Caco-2 (cell line): ENCODE results near the gene TM9SF3. TPM values are rescaled to one million over a fixed set of nuclear protein-coding genes. Genes with fewer than 3 reads are reported as not detected.
"Not testable (repeated sequence)": the region's sequence is repeated elsewhere in the genome, so short reads cannot be mapped to it uniquely, and the experiment has no call there.

Source experiments
- BruUV-seq: library from RNA; stranded (reverse); fragments of 400-500 nt; replicated peaks from 2 replicates; lab custom pipeline; 2021; lab: Mats Ljungman, UMichigan
- CTCF ChIA-PET: fragments of 300-600 bp; sonication (Branson Sonifier 250); formaldehyde crosslinking; loops from one replicate; lab custom pipeline; 2022; ENCODE audit warnings: antibody characterized with exemption; lab: Charles Lee
- POLR2A ChIA-PET: fragments of 300-600 bp; sonication (Branson Sonifier 250); formaldehyde crosslinking; loops from one replicate; lab custom pipeline; 2022; ENCODE audit warnings: antibody characterized with exemption; lab: Charles Lee
- DNase-seq, 2 experiments: peaks; one replicate each; pipeline versions ENCODE4 v3.0.0 to v3.0.0-alpha.2; 2020 to 2022
- H3K27me3 ChIP-seq: replicated peaks from 2 replicates; pipeline ENCODE4 v1.6.0; 2011; ENCODE audit warnings: low read length; ENCODE audit not compliant: control insufficient read depth, insufficient read depth
- H3K36me3 ChIP-seq: 2 replicates; pipeline ENCODE4 v1.5.1; 2011; ENCODE audit warnings: low read length; ENCODE audit not compliant: control insufficient read depth, insufficient read depth
- H3K4me1 ChIP-seq: fragments of 250-450 bp; sonication (Bioruptor Pico); 2 replicates; pipeline ENCODE4 v1.5.1; 2020; ENCODE audit warnings: mild to moderate bottlenecking
- H3K4me3 ChIP-seq: 2 replicates; pipeline ENCODE4 v1.5.1; 2011; ENCODE audit warnings: low read depth, mild to moderate bottlenecking, control low read depth, low read length
- H3K9me3 ChIP-seq: fragments of 250-450 bp; sonication (Bioruptor Pico); 2 replicates; pipeline ENCODE4 v1.5.1; 2020; ENCODE audit warnings: mild to moderate bottlenecking, moderate library complexity
- H3K27ac Mint-ChIP-seq: one replicate; pipeline ENCODE4 v1.8.0; 2022; ENCODE audit warnings: mixed read lengths; ENCODE audit not compliant: unreplicated experiment
- H3K27me3 Mint-ChIP-seq: one replicate; pipeline ENCODE4 v1.8.0; 2022; ENCODE audit warnings: mixed read lengths; ENCODE audit not compliant: insufficient read depth, unreplicated experiment
- H3K36me3 Mint-ChIP-seq: one replicate; pipeline ENCODE4 v1.8.0; 2022; ENCODE audit warnings: mild to moderate bottlenecking, mixed read lengths; ENCODE audit not compliant: insufficient read depth, unreplicated experiment
- H3K4me1 Mint-ChIP-seq: one replicate; pipeline ENCODE4 v1.8.0; 2022; ENCODE audit warnings: low read depth, mixed read lengths; ENCODE audit not compliant: unreplicated experiment
- H3K4me3 Mint-ChIP-seq: one replicate; pipeline ENCODE4 v1.8.0; 2022; ENCODE audit warnings: mild to moderate bottlenecking, moderate library complexity, mixed read lengths; ENCODE audit not compliant: unreplicated experiment
- H3K9me3 Mint-ChIP-seq: one replicate; pipeline ENCODE4 v1.8.0; 2022; ENCODE audit warnings: mixed read lengths; ENCODE audit not compliant: unreplicated experiment
- CTCF ChIP-seq, 2 experiments: fragments of 200-600 bp in 1 of 2; IDR thresholded peaks; 1 replicate in 1 of 2; 2 replicates in 1 of 2; pipeline versions ENCODE4 v1.5.1 to v1.8.0; 2011 to 2022; ENCODE audit warnings: antibody characterized with exemption in 1 of 2, control low read depth in 1 of 2, inconsistent platforms in 1 of 2, low read depth in 1 of 2, low read length in 1 of 2, mild to moderate bottlenecking in 1 of 2, moderate library complexity in 1 of 2; ENCODE audit not compliant: insufficient read depth in 1 of 2, severe bottlenecking in 1 of 2, unreplicated experiment in 1 of 2
- intact Hi-C: fragments of 100-400 bp; cut with micrococcal nuclease; formaldehyde crosslinking; loops from one replicate; pipeline ENCODE4 v1.10.0; 2022; ENCODE audit not compliant: unreplicated experiment
- total RNA-seq: library from RNA; stranded (reverse); gene quantifications from 2 replicates; pipeline ENCODE4 v1.2.3, GENCODE V29; 2022

Gene TM9SF3
- total RNA-seq, 1 experiment from 2014 or later, result 176 TPM

DNA sequence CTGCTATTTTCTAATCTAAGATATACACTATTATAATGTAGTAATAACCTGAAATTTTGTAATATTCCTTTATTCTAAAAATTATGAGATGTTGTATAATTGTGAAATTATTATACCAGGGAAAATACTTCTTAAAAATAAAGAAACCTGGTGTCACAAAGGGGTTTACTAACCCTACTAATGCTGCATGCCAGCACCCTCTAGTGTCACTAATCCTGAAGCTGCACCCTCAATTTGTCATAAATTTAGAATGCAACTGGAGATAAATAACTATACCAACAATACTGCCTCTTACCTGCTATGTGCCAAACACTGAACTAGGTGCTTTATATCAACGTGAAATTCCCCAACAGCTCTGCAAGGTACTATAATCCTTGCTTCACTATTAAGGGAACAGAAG lies 30.8 kb downstream of the TM9SF3 start:
- Mint-ChIP-seq H3K27me3 (no peaks in the 10 kb centered on the region), H3K9me3 (no peaks in the 10 kb centered on the region), H3K4me3 (no peak overlapping the region), H3K4me1 (no peaks in the 10 kb centered on the region), H3K27ac (no peak overlapping the region), H3K36me3 (peaks cover 28% of the 10 kb centered on the region)
- CTCF ChIA-PET, result interaction anchor here (0.9 to 1.3 kb wide), 2 partner anchors 42 to 181 kb away, joined by 5 to 9 read pairs; partner anchors contain the start of gene TLL2
- peak in 1 of 2 experiments; percentile 25 for DNase-seq
- H3K4me3 ChIP-seq, result no peak overlapping the region
- H3K9me3 ChIP-seq, result no peaks in the 10 kb centered on the region
- POLR2A ChIA-PET, result no interaction called here
- no peaks in the 10 kb centered on the region for H3K4me1 ChIP-seq
- intact Hi-C loops, result loop anchor here (2.0 kb wide), 1 partner anchor 161 kb away; no protein-coding TSS in a partner anchor
- TF ChIP-seq CTCF (IDR thresholded peaks at IDR 0.05; ENCODE audit: insufficient read depth in 1 of 2, low read depth in 1 of 2, low read length in 1 of 2, severe bottlenecking in 1 of 2, unreplicated experiment in 1 of 2), result peak in 1 of 2 experiments; percentile 65
- peaks cover 2% of the 10 kb centered on the region for H3K36me3 ChIP-seq
- no TSS peak for BruUV-seq
- H3K27me3 ChIP-seq, result no peaks in the 10 kb centered on the region

GRCh38 chr10:96555330-96555729 lies 31.5 kb downstream of the TM9SF3 start:
- Mint-ChIP-seq H3K27ac (no peak overlapping the region), H3K27me3 (no peaks in the 10 kb centered on the region), H3K9me3 (no peaks in the 10 kb centered on the region), H3K4me3 (no peak overlapping the region), H3K36me3 (peaks cover 21% of the 10 kb centered on the region), H3K4me1 (no peaks in the 10 kb centered on the region)
- ChIA-PET POLR2A (no interaction called here), CTCF (no interaction called here)
- no peak overlapping the region for H3K4me3 ChIP-seq
- DNase-seq, result no peak
- H3K27me3 ChIP-seq, result no peaks in the 10 kb centered on the region
- no peaks in the 10 kb centered on the region for H3K4me1 ChIP-seq
- peaks cover 2% of the 10 kb centered on the region for H3K36me3 ChIP-seq
- no peak for TF ChIP-seq CTCF (IDR thresholded peaks at IDR 0.05; ENCODE audit: insufficient read depth in 1 of 2, low read depth in 1 of 2, low read length in 1 of 2, severe bottlenecking in 1 of 2, unreplicated experiment in 1 of 2)
- H3K9me3 ChIP-seq, result no peaks in the 10 kb centered on the region
- no TSS peak for BruUV-seq
- intact Hi-C loops, result no loop called here

- no peaks in the 10 kb centered on the region for H3K9me3 Mint-ChIP-seq
- no peaks in the 10 kb centered on the region for H3K4me1 Mint-ChIP-seq
- intact Hi-C loops, result no loop called here
- no peaks in the 10 kb centered on the region for H3K27me3 Mint-ChIP-seq
- DNase-seq, result no peak
- no peak overlapping the region for H3K4me3 Mint-ChIP-seq
- Histone ChIP-seq H3K4me1 (no peaks in the 10 kb centered on the region), H3K27me3 (no peaks in the 10 kb centered on the region), H3K4me3 (no peak overlapping the region), H3K9me3 (no peaks in the 10 kb centered on the region), H3K36me3 (peaks cover 2% of the 10 kb centered on the region)
- ChIA-PET POLR2A (no interaction called here), CTCF (no interaction called here)
- TF ChIP-seq CTCF (IDR thresholded peaks at IDR 0.05; ENCODE audit: insufficient read depth in 1 of 2, low read depth in 1 of 2, low read length in 1 of 2, severe bottlenecking in 1 of 2, unreplicated experiment in 1 of 2), result no peak
- BruUV-seq, result no TSS peak
- H3K36me3 Mint-ChIP-seq, result peaks cover 51% of the 10 kb centered on the region
- no peak overlapping the region for H3K27ac Mint-ChIP-seq
Observed at GRCh38 chr10:96548589-96548988, 38.2 kb downstream of the TM9SF3 start.

DNA sequence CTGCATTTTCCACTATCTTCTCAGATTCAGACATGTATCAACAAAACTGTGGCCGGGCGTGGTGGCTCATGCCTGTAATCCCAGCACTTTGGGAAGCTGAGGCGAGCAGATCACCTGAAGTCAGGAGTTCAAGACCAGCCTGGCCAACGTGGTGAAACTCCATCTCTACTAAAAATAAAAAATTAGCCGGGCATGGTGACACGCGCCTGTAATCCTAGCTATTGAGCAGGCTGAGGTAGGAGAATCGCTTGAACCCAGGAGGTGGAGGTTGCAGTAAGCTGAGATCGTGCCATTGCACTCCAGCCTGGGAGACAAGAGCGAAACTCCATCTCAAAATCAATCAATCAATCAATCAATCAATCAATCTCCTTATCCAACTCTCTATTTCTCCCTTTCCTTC lies 41.3 kb downstream of the TM9SF3 start:
- H3K9me3 ChIP-seq, H3K4me3 Mint-ChIP-seq, H3K4me1 ChIP-seq, H3K4me1 Mint-ChIP-seq, DNase-seq, intact Hi-C loops, H3K27me3 ChIP-seq, POLR2A ChIA-PET, H3K4me3 ChIP-seq, H3K27ac Mint-ChIP-seq, H3K27me3 Mint-ChIP-seq, H3K9me3 Mint-ChIP-seq, H3K36me3 ChIP-seq, CTCF ChIA-PET, BruUV-seq: not testable (repeated sequence)
- H3K36me3 Mint-ChIP-seq, result peaks cover 72% of the 10 kb centered on the region
